GM18498 (cell line): ENCODE results near the gene CD300C.
A peak's percentile ranks its signal among the peaks of the same experiment; 100 is the strongest.
"Not testable (repeated sequence)": the region's sequence is repeated elsewhere in the genome, so short reads cannot be mapped to it uniquely, and the experiment has no call there.

Experiments used
- ATAC-seq: cut with Tn5 transposase; IDR thresholded peaks from one replicate; pipeline ENCODE4 v1.9.1; 2021; ENCODE audit warnings: mild to moderate bottlenecking, moderate library complexity; ENCODE audit not compliant: unreplicated experiment

The CD300C gene

GRCh38 chr17:74532115-74532514, 13.8 kb downstream of the CD300C start:
- peak; percentile 42 for ATAC-seq

- no peak for ATAC-seq
These were observed 14.6 kb downstream of the CD300C start, which contains the start of gene CD300LB for GRCh38 chr17:74531231-74531761. Gene CD300LB, minus strand, starts transcription at chr17:74531475. Its CDS starts 125 bp downstream, at chr17:74531350.

GRCh38 chr17:74530831-74531150, 15.1 kb downstream of the CD300C start:
- no peak for ATAC-seq

- ATAC-seq = no peak
These were observed 16.7 kb downstream of the CD300C start for GRCh38 chr17:74529243-74529642.

- ATAC-seq = peak; percentile 82
These were observed 17.3 kb downstream of the CD300C start for GRCh38 chr17:74528491-74529199.

GRCh38 chr17:74527756-74528155, 18.2 kb downstream of the CD300C start:
- ATAC-seq = no peak

GRCh38 chr17:74527081-74527480, 18.8 kb downstream of the CD300C start:
- no peak for ATAC-seq

GRCh38 chr17:74526681-74527080, 19.2 kb downstream of the CD300C start:
- no peak for ATAC-seq

GRCh38 chr17:74525781-74526288, 20.1 kb downstream of the CD300C start:
- ATAC-seq = no peak

GRCh38 chr17:74525465-74525725, 20.5 kb downstream of the CD300C start:
- no peak for ATAC-seq

GRCh38 chr17:74524653-74525464, 21.1 kb downstream of the CD300C start:
- ATAC-seq = no peak

GRCh38 chr17:74523308-74523707, 22.6 kb downstream of the CD300C start:
- no peak for ATAC-seq

- no peak for ATAC-seq
These were observed 23.4 kb downstream of the CD300C start for GRCh38 chr17:74522381-74523105.

GRCh38 chr17:74521701-74522201, 24.2 kb downstream of the CD300C start:
- peak; percentile 41 for ATAC-seq

GRCh38 chr17:74520790-74521480, 25.0 kb downstream of the CD300C start:
- ATAC-seq = no peak

- ATAC-seq = no peak
These were observed 25.9 kb downstream of the CD300C start for GRCh38 chr17:74520016-74520434.

GRCh38 chr17:74518413-74518981, 27.4 kb downstream of the CD300C start:
- ATAC-seq = not testable (repeated sequence)

GRCh38 chr17:74516561-74517328, 29.2 kb downstream of the CD300C start:
- ATAC-seq = no peak

- no peak for ATAC-seq
These were observed 30.0 kb downstream of the CD300C start for GRCh38 chr17:74515941-74516340.
